Right atrium auricular region (tissue), 2 donors: ENCODE measurements around the gene PRND. TPM values are rescaled to one million over a fixed set of nuclear protein-coding genes. Genes with fewer than 3 reads are reported as not detected.
A peak's percentile ranks its signal among the peaks of the same experiment; 100 is the strongest.

ENCODE experiments used
- DNase-seq: peaks from one replicate; pipeline ENCODE4 v3.0.0-alpha.2; 2019; ENCODE audit warnings: low spot score
- H3K27ac ChIP-seq, 2 donors: fragments of 200-600 bp; sonication (generic); 1 replicate in 1 of 2; 2 replicates in 1 of 2; pipeline ENCODE4 v1.5.1; 2016 to 2019
- H3K27me3 ChIP-seq, 2 donors: fragments of 200-600 bp; sonication (generic); one replicate each; pipeline versions ENCODE4 v1.5.1 to v1.6.0; 2017 to 2019
- H3K36me3 ChIP-seq: fragments of 200-600 bp; sonication (generic); one replicate; pipeline ENCODE4 v1.5.1; 2016
- H3K4me1 ChIP-seq, 2 donors: fragments of 200-600 bp; sonication (generic); one replicate each; pipeline versions ENCODE4 v1.5.1 to v1.6.0; 2017 to 2019
- H3K4me3 ChIP-seq, 2 donors: fragments of 200-600 bp; sonication (generic); 1 replicate in 1 of 2; 2 replicates in 1 of 2; pipeline ENCODE4 v1.5.1; 2017 to 2019; ENCODE audit warnings: mild to moderate bottlenecking in 1 of 2, moderate library complexity in 1 of 2
- H3K9me3 ChIP-seq, 2 donors: fragments of 200-600 bp; sonication (generic); one replicate each; pipeline ENCODE4 v1.5.1; 2019
- CTCF ChIP-seq, 2 donors: fragments of 200-600 bp; sonication (generic); IDR thresholded peaks; one replicate each; pipeline ENCODE4 v1.5.1; 2019; ENCODE audit warnings: antibody characterized with exemption in 2 of 2
- total RNA-seq, 2 donors: library from RNA; depleted of rRNA; stranded (reverse); fragments of >200 nt; gene quantifications; one replicate each; pipeline ENCODE4 v1.1.0, GENCODE V29; 2016

PRND gene
- total RNA-seq, 2 donors from 2014 or later: not detected

GRCh38 chr20:4709261-4710105 is 12.2 kb upstream of the PRND start:
- Histone ChIP-seq H3K9me3 (no peaks in the 10 kb centered on the region), H3K4me3 (no peak overlapping the region), H3K27ac (no peak overlapping the region), H3K36me3 (no peaks in the 10 kb centered on the region), H3K4me1 (peaks cover 0 to 1% of the 10 kb centered on the region in 2 donors), H3K27me3 (no peaks in the 10 kb centered on the region)
- peak; percentile 44 for DNase-seq
- no peak for TF ChIP-seq CTCF (IDR thresholded peaks at IDR 0.05)

- Histone ChIP-seq H3K4me3 (no peak overlapping the region), H3K27me3 (no peaks in the 10 kb centered on the region), H3K27ac (no peak overlapping the region), H3K4me1 (no peaks in the 10 kb centered on the region), H3K9me3 (no peaks in the 10 kb centered on the region), H3K36me3 (no peaks in the 10 kb centered on the region)
- no peak for TF ChIP-seq CTCF (IDR thresholded peaks at IDR 0.05)
- DNase-seq: peak; percentile 42
These were observed 11.6 kb upstream of the PRND start for GRCh38 chr20:4710106-4710475.

GRCh38 chr20:4711511-4711910 is 10.2 kb upstream of the PRND start:
- Histone ChIP-seq H3K27ac (no peak overlapping the region), H3K4me1 (no peaks in the 10 kb centered on the region), H3K36me3 (no peaks in the 10 kb centered on the region), H3K4me3 (no peak overlapping the region), H3K9me3 (no peaks in the 10 kb centered on the region), H3K27me3 (no peaks in the 10 kb centered on the region)
- TF ChIP-seq CTCF (IDR thresholded peaks at IDR 0.05): no peak
- no peak for DNase-seq

GRCh38 chr20:4713401-4713800 is 8.3 kb upstream of the PRND start:
- peak; percentile 36 for DNase-seq
- H3K27me3 ChIP-seq: no peaks in the 10 kb centered on the region
- no peaks in the 10 kb centered on the region for H3K36me3 ChIP-seq
- no peak for TF ChIP-seq CTCF (IDR thresholded peaks at IDR 0.05)
- H3K27ac ChIP-seq: no peak overlapping the region
- H3K4me1 ChIP-seq: no peaks in the 10 kb centered on the region
- no peaks in the 10 kb centered on the region for H3K9me3 ChIP-seq
- no peak overlapping the region for H3K4me3 ChIP-seq

- Histone ChIP-seq H3K4me1 (no peaks in the 10 kb centered on the region), H3K27ac (no peak overlapping the region), H3K9me3 (no peaks in the 10 kb centered on the region), H3K27me3 (no peaks in the 10 kb centered on the region), H3K36me3 (no peaks in the 10 kb centered on the region), H3K4me3 (no peak overlapping the region)
- peak; percentile 32 for DNase-seq
- TF ChIP-seq CTCF (IDR thresholded peaks at IDR 0.05): no peak
These were observed 6.9 kb upstream of the PRND start for GRCh38 chr20:4714818-4715217.
